ENCODE results near the gene RAB11FIP3.

- TF ChIP-seq, protein P1, sequence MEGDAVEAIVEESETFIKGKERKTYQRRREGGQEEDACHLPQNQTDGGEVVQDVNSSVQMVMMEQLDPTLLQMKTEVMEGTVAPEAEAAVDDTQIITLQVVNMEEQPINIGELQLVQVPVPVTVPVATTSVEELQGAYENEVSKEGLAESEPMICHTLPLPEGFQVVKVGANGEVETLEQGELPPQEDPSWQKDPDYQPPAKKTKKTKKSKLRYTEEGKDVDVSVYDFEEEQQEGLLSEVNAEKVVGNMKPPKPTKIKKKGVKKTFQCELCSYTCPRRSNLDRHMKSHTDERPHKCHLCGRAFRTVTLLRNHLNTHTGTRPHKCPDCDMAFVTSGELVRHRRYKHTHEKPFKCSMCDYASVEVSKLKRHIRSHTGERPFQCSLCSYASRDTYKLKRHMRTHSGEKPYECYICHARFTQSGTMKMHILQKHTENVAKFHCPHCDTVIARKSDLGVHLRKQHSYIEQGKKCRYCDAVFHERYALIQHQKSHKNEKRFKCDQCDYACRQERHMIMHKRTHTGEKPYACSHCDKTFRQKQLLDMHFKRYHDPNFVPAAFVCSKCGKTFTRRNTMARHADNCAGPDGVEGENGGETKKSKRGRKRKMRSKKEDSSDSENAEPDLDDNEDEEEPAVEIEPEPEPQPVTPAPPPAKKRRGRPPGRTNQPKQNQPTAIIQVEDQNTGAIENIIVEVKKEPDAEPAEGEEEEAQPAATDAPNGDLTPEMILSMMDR (IDR thresholded peaks at IDR 0.05), result no peak
- TF ChIP-seq USF2 (IDR thresholded peaks at IDR 0.05) (no peak), MYC (IDR thresholded peaks at IDR 0.05; ENCODE audit: borderline replicate concordance, low read length) (no peak), PHF8 (IDR thresholded peaks at IDR 0.05; ENCODE audit: borderline replicate concordance, low read depth) (no peak), POLR2A (IDR thresholded peaks at IDR 0.05; ENCODE audit: low read length) (no peak), ZFP36 (IDR thresholded peaks at IDR 0.05; ENCODE audit: borderline replicate concordance, partially characterized antibody) (no peak), ZSCAN20 (CRISPR knock-in tag; IDR thresholded peaks at IDR 0.05) (no peak), JUNB (IDR thresholded peaks at IDR 0.05) (no peak), SMC3 (IDR thresholded peaks at IDR 0.05) (no peak), MAZ (IDR thresholded peaks at IDR 0.05; ENCODE audit: borderline replicate concordance, low read depth, low read length) (no peak), BHLHE40 (IDR thresholded peaks at IDR 0.05; ENCODE audit: low read depth, low read length) (no peak)
- TF ChIP-seq, protein P2, sequence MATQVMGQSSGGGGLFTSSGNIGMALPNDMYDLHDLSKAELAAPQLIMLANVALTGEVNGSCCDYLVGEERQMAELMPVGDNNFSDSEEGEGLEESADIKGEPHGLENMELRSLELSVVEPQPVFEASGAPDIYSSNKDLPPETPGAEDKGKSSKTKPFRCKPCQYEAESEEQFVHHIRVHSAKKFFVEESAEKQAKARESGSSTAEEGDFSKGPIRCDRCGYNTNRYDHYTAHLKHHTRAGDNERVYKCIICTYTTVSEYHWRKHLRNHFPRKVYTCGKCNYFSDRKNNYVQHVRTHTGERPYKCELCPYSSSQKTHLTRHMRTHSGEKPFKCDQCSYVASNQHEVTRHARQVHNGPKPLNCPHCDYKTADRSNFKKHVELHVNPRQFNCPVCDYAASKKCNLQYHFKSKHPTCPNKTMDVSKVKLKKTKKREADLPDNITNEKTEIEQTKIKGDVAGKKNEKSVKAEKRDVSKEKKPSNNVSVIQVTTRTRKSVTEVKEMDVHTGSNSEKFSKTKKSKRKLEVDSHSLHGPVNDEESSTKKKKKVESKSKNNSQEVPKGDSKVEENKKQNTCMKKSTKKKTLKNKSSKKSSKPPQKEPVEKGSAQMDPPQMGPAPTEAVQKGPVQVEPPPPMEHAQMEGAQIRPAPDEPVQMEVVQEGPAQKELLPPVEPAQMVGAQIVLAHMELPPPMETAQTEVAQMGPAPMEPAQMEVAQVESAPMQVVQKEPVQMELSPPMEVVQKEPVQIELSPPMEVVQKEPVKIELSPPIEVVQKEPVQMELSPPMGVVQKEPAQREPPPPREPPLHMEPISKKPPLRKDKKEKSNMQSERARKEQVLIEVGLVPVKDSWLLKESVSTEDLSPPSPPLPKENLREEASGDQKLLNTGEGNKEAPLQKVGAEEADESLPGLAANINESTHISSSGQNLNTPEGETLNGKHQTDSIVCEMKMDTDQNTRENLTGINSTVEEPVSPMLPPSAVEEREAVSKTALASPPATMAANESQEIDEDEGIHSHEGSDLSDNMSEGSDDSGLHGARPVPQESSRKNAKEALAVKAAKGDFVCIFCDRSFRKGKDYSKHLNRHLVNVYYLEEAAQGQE (IDR thresholded peaks at IDR 0.05), result no peak
Measured at GRCh38 chr16:508884-509736, 83.7 kb downstream of the RAB11FIP3 start.

Data from A549 (cell line).